Cerebellar cortex (tissue), 1 donor: ENCODE measurements around the gene RNU1-1.
"Not testable (repeated sequence)": the region's sequence is repeated elsewhere in the genome, so short reads cannot be mapped to it uniquely, and the experiment has no call there.

Source experiments
- DNase-seq: peaks from one replicate; pipeline ENCODE4 v3.0.0-alpha.2; 2015; ENCODE audit warnings: low spot score

Gene RNU1-1

GRCh38 chr1:16493731-16494130 lies 20.4 kb downstream of the RNU1-1 start:
- DNase-seq = not testable (repeated sequence)

GRCh38 chr1:16492937-16493336 lies 21.1 kb downstream of the RNU1-1 start:
- not testable (repeated sequence) for DNase-seq

- no peak for DNase-seq
Observed at GRCh38 chr1:16491056-16491675, 22.9 kb downstream of the RNU1-1 start.

- DNase-seq = not testable (repeated sequence)
Observed at GRCh38 chr1:16489195-16489880, 24.7 kb downstream of the RNU1-1 start.

- DNase-seq = not testable (repeated sequence)
Observed at GRCh38 chr1:16487011-16487410, 27.1 kb downstream of the RNU1-1 start.

GRCh38 chr1:16486316-16486715 lies 27.8 kb downstream of the RNU1-1 start:
- DNase-seq = not testable (repeated sequence)

GRCh38 chr1:16484931-16485330 lies 29.2 kb downstream of the RNU1-1 start:
- no peak for DNase-seq

- DNase-seq = no peak
Observed at GRCh38 chr1:16484501-16484835, 29.6 kb downstream of the RNU1-1 start.

- DNase-seq = not testable (repeated sequence)
Observed at GRCh38 chr1:16483639-16484500, 30.2 kb downstream of the RNU1-1 start.

- not testable (repeated sequence) for DNase-seq
Observed at GRCh38 chr1:16483146-16483545, 30.9 kb downstream of the RNU1-1 start.

GRCh38 chr1:16478091-16478490 lies 36.0 kb downstream of the RNU1-1 start:
- DNase-seq = no peak

- not testable (repeated sequence) for DNase-seq
Observed at GRCh38 chr1:16475771-16476770, 38.0 kb downstream of the RNU1-1 start.

- peak; percentile 18 for DNase-seq
Observed at GRCh38 chr1:16474891-16475290, 39.2 kb downstream of the RNU1-1 start.

GRCh38 chr1:16474166-16474800 lies 39.8 kb downstream of the RNU1-1 start:
- no peak for DNase-seq

GRCh38 chr1:16468558-16468957 lies 45.5 kb downstream of the RNU1-1 start:
- no peak for DNase-seq

GRCh38 chr1:16464917-16465625 lies 49.0 kb downstream of the RNU1-1 start:
- DNase-seq = no peak
